Measurements from ENCODE around the gene XXYLT1. TPM values are rescaled to one million over a fixed set of nuclear protein-coding genes. Genes with fewer than 3 reads are reported as not detected.

XXYLT1 gene
- total and polyA plus RNA-seq, 9 of the 15 experiments (the other 6 are each of a cell fraction or from before 2014, with no cell fraction given), result 1.9 to 18.9 (median 15.0) TPM

DNA sequence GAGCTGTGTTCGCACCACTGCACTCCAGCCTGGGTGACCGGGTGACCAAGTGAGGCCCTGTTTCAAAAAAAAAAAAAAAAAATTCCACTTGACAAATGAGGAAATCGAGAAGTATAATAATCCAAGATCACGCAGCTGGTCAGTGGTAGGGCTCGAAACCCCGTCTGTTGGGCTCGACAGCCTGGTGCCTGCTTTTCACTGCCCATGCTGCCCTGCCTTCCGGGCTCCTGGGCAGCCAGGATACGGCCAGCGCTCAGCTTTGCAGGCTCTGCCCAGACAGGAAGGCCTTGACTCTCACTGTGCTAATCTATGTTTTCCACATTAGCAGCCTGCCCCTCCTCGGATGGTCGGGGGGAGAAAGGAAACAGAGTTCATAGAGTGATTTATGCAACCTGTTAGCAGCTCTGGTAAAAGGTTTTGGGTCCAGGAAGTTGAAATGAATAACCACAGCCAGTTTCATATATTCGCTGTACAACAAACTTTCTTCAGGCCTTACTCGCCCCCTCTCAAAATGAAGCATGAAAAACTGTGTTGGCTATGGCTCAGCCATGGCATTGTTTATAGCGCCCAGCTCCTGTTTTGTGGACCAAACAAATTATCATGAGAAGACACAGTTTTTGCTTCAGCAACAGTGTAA, 108.8 kb downstream of the XXYLT1 start (continued):
- TF ChIP-seq, protein P1, sequence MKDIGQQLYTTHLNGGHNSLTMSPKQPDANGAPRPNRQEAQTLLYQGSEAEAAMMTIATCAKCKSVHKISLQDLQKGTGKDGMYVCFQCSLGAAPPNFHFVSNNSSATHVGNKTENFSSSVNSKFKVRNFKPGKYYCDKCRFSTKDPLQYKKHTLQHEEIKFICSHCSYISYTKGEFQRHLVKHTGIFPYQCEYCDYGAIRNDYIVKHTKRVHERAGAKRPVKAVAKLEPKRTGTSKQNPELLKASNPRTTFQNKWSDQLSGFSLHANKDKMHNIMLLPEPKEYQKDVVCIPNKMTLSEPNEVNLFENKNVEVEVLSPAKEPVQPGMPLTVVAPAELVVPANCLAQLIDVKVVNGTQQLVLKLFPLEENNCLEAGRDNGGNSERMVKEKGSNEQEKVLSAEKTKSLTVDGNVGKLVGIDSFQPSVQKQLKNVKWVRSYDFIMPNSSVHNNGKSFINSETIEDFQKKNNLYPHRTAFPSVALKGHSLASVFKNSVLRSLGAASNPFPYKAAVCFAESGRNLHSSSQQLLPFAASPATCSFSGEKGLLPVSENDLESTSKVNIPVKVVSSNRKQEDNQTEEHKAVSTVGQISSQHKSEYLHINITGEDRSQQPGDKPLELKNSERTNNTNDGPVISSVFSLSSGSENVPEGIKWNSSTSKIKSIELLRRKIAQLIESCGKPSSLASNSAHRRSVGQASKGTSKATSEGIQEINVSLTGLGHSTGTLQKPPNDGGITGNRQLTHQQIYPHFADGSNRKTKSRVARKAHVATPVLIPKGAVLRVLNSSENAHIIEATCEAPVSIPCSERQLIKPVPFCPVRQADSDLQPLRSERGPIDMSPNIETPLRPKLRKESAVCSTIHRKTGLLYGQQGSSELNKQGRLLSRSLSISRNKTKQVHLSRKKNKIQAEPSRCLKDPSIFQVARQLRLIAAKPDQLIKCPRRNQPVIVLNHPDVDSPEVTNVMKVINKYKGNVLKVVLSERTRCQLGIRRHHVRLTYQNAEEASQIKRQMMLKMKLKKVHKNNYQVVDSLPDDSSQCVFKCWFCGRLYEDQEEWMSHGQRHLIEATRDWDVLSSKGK (CRISPR knock-in tag; IDR thresholded peaks at IDR 0.05), result no peak
- TF ChIP-seq PHF8 (IDR thresholded peaks at IDR 0.05; ENCODE audit: borderline replicate concordance, low read length) (no peak), ZFPM2 (CRISPR knock-in tag; IDR thresholded peaks at IDR 0.05) (no peak), CBX8 (IDR thresholded peaks at IDR 0.05; ENCODE audit: borderline replicate concordance, extremely low read depth, low read depth, low read length, poor library complexity, severe bottlenecking) (no peak), PML (IDR thresholded peaks at IDR 0.05; ENCODE audit: low read length) (peak; percentile 31; the same call in 1 of the 2 replicates), ADNP (tag; IDR thresholded peaks at IDR 0.05) (no peak), NCOA2 (IDR thresholded peaks at IDR 0.05; ENCODE audit: partially characterized antibody in 2 of 2) (no peak), SMARCE1 (IDR thresholded peaks at IDR 0.05) (no peak; the same call in 1 of the 2 replicates), ZNF668 (CRISPR knock-in tag; IDR thresholded peaks at IDR 0.05) (no peak)
- TF ChIP-seq, protein P2, sequence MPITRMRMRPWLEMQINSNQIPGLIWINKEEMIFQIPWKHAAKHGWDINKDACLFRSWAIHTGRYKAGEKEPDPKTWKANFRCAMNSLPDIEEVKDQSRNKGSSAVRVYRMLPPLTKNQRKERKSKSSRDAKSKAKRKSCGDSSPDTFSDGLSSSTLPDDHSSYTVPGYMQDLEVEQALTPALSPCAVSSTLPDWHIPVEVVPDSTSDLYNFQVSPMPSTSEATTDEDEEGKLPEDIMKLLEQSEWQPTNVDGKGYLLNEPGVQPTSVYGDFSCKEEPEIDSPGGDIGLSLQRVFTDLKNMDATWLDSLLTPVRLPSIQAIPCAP (CRISPR knock-in tag; IDR thresholded peaks at IDR 0.05; ENCODE audit: borderline replicate concordance), result no peak
- TF ChIP-seq, protein P3, sequence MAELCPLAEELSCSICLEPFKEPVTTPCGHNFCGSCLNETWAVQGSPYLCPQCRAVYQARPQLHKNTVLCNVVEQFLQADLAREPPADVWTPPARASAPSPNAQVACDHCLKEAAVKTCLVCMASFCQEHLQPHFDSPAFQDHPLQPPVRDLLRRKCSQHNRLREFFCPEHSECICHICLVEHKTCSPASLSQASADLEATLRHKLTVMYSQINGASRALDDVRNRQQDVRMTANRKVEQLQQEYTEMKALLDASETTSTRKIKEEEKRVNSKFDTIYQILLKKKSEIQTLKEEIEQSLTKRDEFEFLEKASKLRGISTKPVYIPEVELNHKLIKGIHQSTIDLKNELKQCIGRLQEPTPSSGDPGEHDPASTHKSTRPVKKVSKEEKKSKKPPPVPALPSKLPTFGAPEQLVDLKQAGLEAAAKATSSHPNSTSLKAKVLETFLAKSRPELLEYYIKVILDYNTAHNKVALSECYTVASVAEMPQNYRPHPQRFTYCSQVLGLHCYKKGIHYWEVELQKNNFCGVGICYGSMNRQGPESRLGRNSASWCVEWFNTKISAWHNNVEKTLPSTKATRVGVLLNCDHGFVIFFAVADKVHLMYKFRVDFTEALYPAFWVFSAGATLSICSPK (IDR thresholded peaks at IDR 0.05; ENCODE audit: borderline replicate concordance), result no peak
- TF ChIP-seq, protein P4, sequence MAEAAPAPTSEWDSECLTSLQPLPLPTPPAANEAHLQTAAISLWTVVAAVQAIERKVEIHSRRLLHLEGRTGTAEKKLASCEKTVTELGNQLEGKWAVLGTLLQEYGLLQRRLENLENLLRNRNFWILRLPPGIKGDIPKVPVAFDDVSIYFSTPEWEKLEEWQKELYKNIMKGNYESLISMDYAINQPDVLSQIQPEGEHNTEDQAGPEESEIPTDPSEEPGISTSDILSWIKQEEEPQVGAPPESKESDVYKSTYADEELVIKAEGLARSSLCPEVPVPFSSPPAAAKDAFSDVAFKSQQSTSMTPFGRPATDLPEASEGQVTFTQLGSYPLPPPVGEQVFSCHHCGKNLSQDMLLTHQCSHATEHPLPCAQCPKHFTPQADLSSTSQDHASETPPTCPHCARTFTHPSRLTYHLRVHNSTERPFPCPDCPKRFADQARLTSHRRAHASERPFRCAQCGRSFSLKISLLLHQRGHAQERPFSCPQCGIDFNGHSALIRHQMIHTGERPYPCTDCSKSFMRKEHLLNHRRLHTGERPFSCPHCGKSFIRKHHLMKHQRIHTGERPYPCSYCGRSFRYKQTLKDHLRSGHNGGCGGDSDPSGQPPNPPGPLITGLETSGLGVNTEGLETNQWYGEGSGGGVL (CRISPR knock-in tag; IDR thresholded peaks at IDR 0.05), result no peak
- TF ChIP-seq, protein P5, sequence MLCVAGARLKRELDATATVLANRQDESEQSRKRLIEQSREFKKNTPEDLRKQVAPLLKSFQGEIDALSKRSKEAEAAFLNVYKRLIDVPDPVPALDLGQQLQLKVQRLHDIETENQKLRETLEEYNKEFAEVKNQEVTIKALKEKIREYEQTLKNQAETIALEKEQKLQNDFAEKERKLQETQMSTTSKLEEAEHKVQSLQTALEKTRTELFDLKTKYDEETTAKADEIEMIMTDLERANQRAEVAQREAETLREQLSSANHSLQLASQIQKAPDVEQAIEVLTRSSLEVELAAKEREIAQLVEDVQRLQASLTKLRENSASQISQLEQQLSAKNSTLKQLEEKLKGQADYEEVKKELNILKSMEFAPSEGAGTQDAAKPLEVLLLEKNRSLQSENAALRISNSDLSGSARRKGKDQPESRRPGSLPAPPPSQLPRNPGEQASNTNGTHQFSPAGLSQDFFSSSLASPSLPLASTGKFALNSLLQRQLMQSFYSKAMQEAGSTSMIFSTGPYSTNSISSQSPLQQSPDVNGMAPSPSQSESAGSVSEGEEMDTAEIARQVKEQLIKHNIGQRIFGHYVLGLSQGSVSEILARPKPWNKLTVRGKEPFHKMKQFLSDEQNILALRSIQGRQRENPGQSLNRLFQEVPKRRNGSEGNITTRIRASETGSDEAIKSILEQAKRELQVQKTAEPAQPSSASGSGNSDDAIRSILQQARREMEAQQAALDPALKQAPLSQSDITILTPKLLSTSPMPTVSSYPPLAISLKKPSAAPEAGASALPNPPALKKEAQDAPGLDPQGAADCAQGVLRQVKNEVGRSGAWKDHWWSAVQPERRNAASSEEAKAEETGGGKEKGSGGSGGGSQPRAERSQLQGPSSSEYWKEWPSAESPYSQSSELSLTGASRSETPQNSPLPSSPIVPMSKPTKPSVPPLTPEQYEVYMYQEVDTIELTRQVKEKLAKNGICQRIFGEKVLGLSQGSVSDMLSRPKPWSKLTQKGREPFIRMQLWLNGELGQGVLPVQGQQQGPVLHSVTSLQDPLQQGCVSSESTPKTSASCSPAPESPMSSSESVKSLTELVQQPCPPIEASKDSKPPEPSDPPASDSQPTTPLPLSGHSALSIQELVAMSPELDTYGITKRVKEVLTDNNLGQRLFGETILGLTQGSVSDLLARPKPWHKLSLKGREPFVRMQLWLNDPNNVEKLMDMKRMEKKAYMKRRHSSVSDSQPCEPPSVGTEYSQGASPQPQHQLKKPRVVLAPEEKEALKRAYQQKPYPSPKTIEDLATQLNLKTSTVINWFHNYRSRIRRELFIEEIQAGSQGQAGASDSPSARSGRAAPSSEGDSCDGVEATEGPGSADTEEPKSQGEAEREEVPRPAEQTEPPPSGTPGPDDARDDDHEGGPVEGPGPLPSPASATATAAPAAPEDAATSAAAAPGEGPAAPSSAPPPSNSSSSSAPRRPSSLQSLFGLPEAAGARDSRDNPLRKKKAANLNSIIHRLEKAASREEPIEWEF (CRISPR knock-in tag; IDR thresholded peaks at IDR 0.05), result peak; percentile 69; the same call in 1 of the 2 replicates

Data from K562 (cell line).